Sigmoid colon (tissue), 7 donors: Measurements from ENCODE around the gene ATF6. TPM values are rescaled to one million over a fixed set of nuclear protein-coding genes. Genes with fewer than 3 reads are reported as not detected.

ENCODE experiments used
- DNase-seq: peaks from one replicate; pipeline ENCODE4 v3.0.0-alpha.2; 2019
- H3K27ac ChIP-seq, 4 donors: fragments of 200-600 bp; sonication (generic); one replicate each; pipeline ENCODE4 v1.5.1; 2016 to 2019; ENCODE audit warnings: mild to moderate bottlenecking in 1 of 4
- H3K27me3 ChIP-seq, 3 donors: fragments of 200-600 bp; sonication (generic); one replicate each; pipeline ENCODE4 v1.5.1; 2019; ENCODE audit warnings: mild to moderate bottlenecking in 1 of 3
- H3K36me3 ChIP-seq, 4 donors: fragments of 200-600 bp; sonication (generic); one replicate each; pipeline ENCODE4 v1.5.1; 2016 to 2019
- H3K4me1 ChIP-seq, 4 donors: fragments of 200-600 bp; sonication (generic); one replicate each; pipeline ENCODE4 v1.5.1; 2017 to 2019
- H3K4me3 ChIP-seq, 4 donors: fragments of 200-600 bp; sonication (generic); one replicate each; pipeline ENCODE4 v1.5.1; 2017 to 2019; ENCODE audit warnings: mild to moderate bottlenecking in 2 of 4, moderate library complexity in 1 of 4
- H3K9me3 ChIP-seq, 4 donors: fragments of 200-600 bp in 3 of 4; sonication (generic) in 3 of 4; one replicate each; pipeline versions ENCODE4 v1.5.1 to v1.6.1; 2013 to 2019
- CTCF ChIP-seq, 4 experiments: fragments of 450-650 bp in 3 of 4; fragments of 200-600 bp in 1 of 4; IDR thresholded peaks; one replicate each; pipeline ENCODE4 v1.5.1; 2016 to 2019; ENCODE audit warnings: antibody characterized with exemption in 4 of 4, mild to moderate bottlenecking in 3 of 4, moderate library complexity in 2 of 4
- EP300 ChIP-seq, 4 donors: sonication (generic); formaldehyde crosslinking; IDR thresholded peaks; one replicate each; pipeline ENCODE4 v1.6.1; 2017; ENCODE audit warnings: antibody characterized with exemption in 4 of 4
- POLR2A ChIP-seq, 2 donors: fragments of 450-650 bp; IDR thresholded peaks; one replicate each; pipeline ENCODE4 v1.6.1; 2016; ENCODE audit warnings: antibody characterized with exemption in 2 of 2, mild to moderate bottlenecking in 2 of 2, moderate library complexity in 2 of 2
- POLR2AphosphoS5 ChIP-seq, 4 donors: sonication (generic); formaldehyde crosslinking; IDR thresholded peaks; one replicate each; pipeline ENCODE4 v1.6.1; 2017; ENCODE audit warnings: antibody characterized with exemption in 4 of 4
- WGBS, 2 donors: extraction: QIAGEN DNeasy Blood & Tissue Kit; methylation state at CpG; one replicate each; pipeline ENCODE4 v1.1.7; 2013; 5-methylcytosine and 5-hydroxymethylcytosine counted together
- intact Hi-C: fragments of 100-400 bp; cut with DNase I; formaldehyde crosslinking; loops from one replicate; pipeline ENCODE4 v1.15.1; 2023
- polyA plus RNA-seq, 3 donors: library from polyadenylated mRNA; stranded (reverse); fragments of 200-250 nt; gene quantifications; one replicate each; pipeline ENCODE4 v1.2.3, GENCODE V29; 2013
- total RNA-seq, 4 donors: library from RNA; depleted of rRNA; stranded (reverse); fragments of >200 nt; gene quantifications; one replicate each; pipeline ENCODE4 v1.1.0, GENCODE V29; 2016
- donor health status: healthy with polysubstance abuse.
- donor health status: Bipolar disorder and iron deficiency.
- donor health status: healthy.

Gene ATF6
- total and polyA plus RNA-seq, 7 donors = 2.3 to 28.1 (median 26.3) TPM

GRCh38 chr1:161730050-161730564 is 36.0 kb upstream of the ATF6 start:
- TF ChIP-seq EP300 (IDR thresholded peaks at IDR 0.05) (no peak), POLR2AphosphoS5 (IDR thresholded peaks at IDR 0.05) (no peak), POLR2A (IDR thresholded peaks at IDR 0.05) (no peak), CTCF (IDR thresholded peaks at IDR 0.05) (no peak)
- intact Hi-C loops = no loop called here
- DNase-seq = no peak
- WGBS, 2 donors = 81% methylated on average over 6 of the region's 6 CpGs
- no peaks in the 10 kb centered on the region for H3K27me3 ChIP-seq
- no peak overlapping the region for H3K27ac ChIP-seq
- no peak overlapping the region for H3K4me3 ChIP-seq
- no peaks in the 10 kb centered on the region for H3K9me3 ChIP-seq
- H3K36me3 ChIP-seq = no peaks in the 10 kb centered on the region
- H3K4me1 ChIP-seq = peaks cover 0 to 16% (median 13%) of the 10 kb centered on the region in 4 donors

- Histone ChIP-seq H3K36me3 (no peaks in the 10 kb centered on the region), H3K4me1 (peaks cover 0 to 6% (median 4%) of the 10 kb centered on the region in 4 donors), H3K4me3 (no peak overlapping the region), H3K9me3 (no peaks in the 10 kb centered on the region), H3K27ac (no peak overlapping the region), H3K27me3 (no peaks in the 10 kb centered on the region)
- DNase-seq = no peak
- 76 to 81% methylated on average over 6 of the region's 6 CpGs for WGBS, 2 donors
- intact Hi-C loops = no loop called here
- TF ChIP-seq POLR2AphosphoS5 (IDR thresholded peaks at IDR 0.05) (no peak), POLR2A (IDR thresholded peaks at IDR 0.05) (no peak), CTCF (IDR thresholded peaks at IDR 0.05) (no peak), EP300 (IDR thresholded peaks at IDR 0.05) (no peak)
These were observed 34.9 kb upstream of the ATF6 start for GRCh38 chr1:161731241-161731640.

GRCh38 chr1:161731981-161732718 is 34.0 kb upstream of the ATF6 start:
- no peaks in the 10 kb centered on the region for H3K36me3 ChIP-seq
- no peaks in the 10 kb centered on the region for H3K27me3 ChIP-seq
- TF ChIP-seq POLR2AphosphoS5 (IDR thresholded peaks at IDR 0.05) (no peak), POLR2A (IDR thresholded peaks at IDR 0.05) (no peak), EP300 (IDR thresholded peaks at IDR 0.05) (no peak), CTCF (IDR thresholded peaks at IDR 0.05) (no peak)
- 81 to 89% methylated on average over 5 of the region's 5 CpGs for WGBS, 2 donors
- no peak overlapping the region for H3K27ac ChIP-seq
- peaks cover 0 to 5% (median 4%) of the 10 kb centered on the region in 4 donors for H3K4me1 ChIP-seq
- no peak overlapping the region for H3K4me3 ChIP-seq
- DNase-seq = no peak
- intact Hi-C loops = no loop called here
- H3K9me3 ChIP-seq = no peaks in the 10 kb centered on the region

GRCh38 chr1:161733526-161733925 is 32.6 kb upstream of the ATF6 start:
- Histone ChIP-seq H3K36me3 (no peaks in the 10 kb centered on the region), H3K27ac (no peak overlapping the region), H3K4me3 (no peak overlapping the region), H3K9me3 (no peaks in the 10 kb centered on the region), H3K4me1 (no peaks in the 10 kb centered on the region), H3K27me3 (no peaks in the 10 kb centered on the region)
- TF ChIP-seq CTCF (IDR thresholded peaks at IDR 0.05) = no peak
- TF ChIP-seq POLR2AphosphoS5 (IDR thresholded peaks at IDR 0.05) = no peak
- no peak for TF ChIP-seq EP300 (IDR thresholded peaks at IDR 0.05)
- TF ChIP-seq POLR2A (IDR thresholded peaks at IDR 0.05) = no peak
- WGBS, 2 donors = 5 to 10% methylated on average over 1 of the region's 1 CpG
- DNase-seq = no peak
- intact Hi-C loops = no loop called here
